Muscle of arm (tissue), 12 donors: ENCODE results near the gene EIF4ENIF1. TPM values are rescaled to one million over a fixed set of nuclear protein-coding genes. Genes with fewer than 3 reads are reported as not detected.
"Not testable (repeated sequence)": the region's sequence is repeated elsewhere in the genome, so short reads cannot be mapped to it uniquely, and the experiment has no call there.

ENCODE experiments used
- DNase-seq: peaks from one replicate; pipeline ENCODE4 v3.0.0-alpha.2; 2013
- polyA plus RNA-seq, 12 donors: library from polyadenylated mRNA; unstranded; fragments of 120-200 nt; gene quantifications; one replicate each; pipeline ENCODE4 v1.2.1, GENCODE V29; 2013; ENCODE audit not compliant: insufficient read length in 12 of 12

The EIF4ENIF1 gene
- polyA plus RNA-seq, 12 donors, result 27.5 to 52.1 (median 30.8) TPM; not detected in 1

DNA sequence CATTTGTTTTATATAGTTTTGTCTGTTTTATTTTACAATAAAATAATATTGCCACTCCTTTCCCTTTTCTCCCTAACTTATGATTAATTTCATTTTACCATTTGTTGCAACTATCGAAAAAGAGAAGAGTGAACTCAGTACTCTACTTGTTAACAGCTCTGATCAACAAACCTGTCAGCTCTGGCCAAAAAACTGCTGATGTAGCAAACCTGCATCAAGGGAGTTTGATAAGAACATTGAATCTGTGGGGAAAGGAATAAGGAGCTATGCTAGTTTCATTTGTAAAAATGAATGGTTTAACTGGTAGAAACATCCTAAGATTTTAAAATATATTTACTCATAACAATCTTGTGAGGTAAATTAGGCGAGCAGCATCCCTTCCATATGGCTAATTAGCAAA, 42.9 kb downstream of the EIF4ENIF1 start:
- no peak for DNase-seq

GRCh38 chr22:31446208-31446607, 43.4 kb downstream of the EIF4ENIF1 start:
- no peak for DNase-seq

DNA sequence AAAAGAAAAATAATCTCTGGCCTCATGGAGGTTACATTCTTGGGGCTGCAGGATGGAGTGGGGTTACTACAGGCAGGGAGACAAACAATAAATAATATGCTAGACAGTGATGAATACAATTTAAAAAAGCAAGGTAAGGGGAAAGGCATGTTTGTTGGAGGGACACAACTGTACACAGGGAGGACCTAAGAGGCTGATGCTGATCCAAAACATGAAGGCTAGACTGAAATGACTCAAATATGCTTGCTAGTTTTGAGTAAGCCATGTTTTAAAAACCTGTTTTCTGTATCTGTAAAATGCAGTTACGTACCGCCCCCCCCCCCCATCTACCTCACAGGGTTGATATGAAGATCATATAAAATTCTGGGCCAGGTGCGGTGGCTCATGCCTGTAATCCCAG, 44.0 kb downstream of the EIF4ENIF1 start:
- no peak for DNase-seq

DNA sequence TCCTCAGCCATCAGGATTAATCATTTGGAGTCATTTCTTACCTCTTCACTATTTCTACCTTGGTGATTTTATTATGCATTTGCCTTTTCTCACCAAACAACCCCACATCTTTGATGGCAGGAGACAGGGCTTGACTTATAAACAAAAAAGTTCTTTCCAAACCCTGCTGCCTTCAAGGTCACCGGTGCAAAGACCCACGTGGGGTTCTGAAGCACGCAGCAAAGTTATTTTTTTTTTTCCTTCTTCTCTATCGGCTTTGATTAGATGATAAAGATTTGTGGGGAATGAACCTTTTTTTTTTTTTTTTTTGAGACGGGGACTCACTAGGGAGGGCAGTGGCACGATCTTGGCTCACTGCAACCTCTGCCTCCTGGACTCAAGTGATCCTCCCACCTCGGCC, 46.1 kb downstream of the EIF4ENIF1 start:
- no peak for DNase-seq

GRCh38 chr22:31442768-31443489, 46.7 kb downstream of the EIF4ENIF1 start:
- DNase-seq, result no peak

GRCh38 chr22:31441652-31442051, 48.0 kb downstream of the EIF4ENIF1 start:
- no peak for DNase-seq

GRCh38 chr22:31440681-31441080, 49.0 kb downstream of the EIF4ENIF1 start:
- DNase-seq, result no peak

DNA sequence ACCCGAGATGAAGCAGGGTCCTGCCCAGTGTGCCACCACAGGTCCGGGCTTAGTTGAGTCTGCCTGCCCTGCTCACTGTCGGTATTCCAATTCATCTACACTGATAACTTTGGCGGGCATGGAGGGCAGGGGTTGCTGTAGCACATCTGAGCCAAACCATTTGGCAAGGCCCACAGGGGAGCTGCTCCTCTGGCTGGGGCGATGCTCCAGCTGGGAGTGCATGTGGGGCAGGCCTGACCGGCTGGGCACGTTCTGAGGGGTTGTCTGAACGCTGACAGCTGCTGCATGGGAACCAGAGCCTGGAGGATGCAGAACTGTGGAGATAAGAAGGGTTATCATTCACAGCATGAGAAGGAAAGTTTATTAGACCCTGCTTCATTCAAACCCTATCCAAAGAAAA, 49.8 kb downstream of the EIF4ENIF1 start:
- DNase-seq, result peak; percentile 5

- no peak for DNase-seq
Measured at GRCh38 chr22:31436132-31436531, 53.5 kb downstream of the EIF4ENIF1 start.

- no peak for DNase-seq
Measured at GRCh38 chr22:31431950-31432349, 57.7 kb downstream of the EIF4ENIF1 start.

- DNase-seq, result no peak
Measured at GRCh38 chr22:31425331-31426050, 64.2 kb downstream of the EIF4ENIF1 start.

DNA sequence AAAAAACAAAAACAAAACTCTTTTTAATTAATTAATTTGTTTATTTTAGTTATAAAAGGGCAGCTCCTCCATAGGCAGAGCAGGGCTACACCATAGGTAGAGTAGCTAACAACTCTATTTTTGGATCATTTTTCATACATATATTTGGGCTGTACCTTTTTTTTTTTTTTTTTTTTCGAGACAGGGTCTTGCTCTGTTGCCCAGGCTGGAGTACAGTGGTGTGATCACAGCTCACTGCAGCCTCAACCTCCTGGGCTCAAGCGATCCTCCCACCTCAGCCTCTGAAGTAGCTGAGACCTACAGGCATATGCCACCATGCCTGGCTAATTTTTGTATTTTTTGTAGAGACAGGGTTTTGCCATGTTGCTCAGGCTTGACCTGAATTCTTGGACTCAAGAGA, 87.3 kb downstream of the EIF4ENIF1 start:
- DNase-seq, result not testable (repeated sequence)

GRCh38 chr22:31400023-31400397, 89.6 kb downstream of the EIF4ENIF1 start:
- DNase-seq, result no peak

DNA sequence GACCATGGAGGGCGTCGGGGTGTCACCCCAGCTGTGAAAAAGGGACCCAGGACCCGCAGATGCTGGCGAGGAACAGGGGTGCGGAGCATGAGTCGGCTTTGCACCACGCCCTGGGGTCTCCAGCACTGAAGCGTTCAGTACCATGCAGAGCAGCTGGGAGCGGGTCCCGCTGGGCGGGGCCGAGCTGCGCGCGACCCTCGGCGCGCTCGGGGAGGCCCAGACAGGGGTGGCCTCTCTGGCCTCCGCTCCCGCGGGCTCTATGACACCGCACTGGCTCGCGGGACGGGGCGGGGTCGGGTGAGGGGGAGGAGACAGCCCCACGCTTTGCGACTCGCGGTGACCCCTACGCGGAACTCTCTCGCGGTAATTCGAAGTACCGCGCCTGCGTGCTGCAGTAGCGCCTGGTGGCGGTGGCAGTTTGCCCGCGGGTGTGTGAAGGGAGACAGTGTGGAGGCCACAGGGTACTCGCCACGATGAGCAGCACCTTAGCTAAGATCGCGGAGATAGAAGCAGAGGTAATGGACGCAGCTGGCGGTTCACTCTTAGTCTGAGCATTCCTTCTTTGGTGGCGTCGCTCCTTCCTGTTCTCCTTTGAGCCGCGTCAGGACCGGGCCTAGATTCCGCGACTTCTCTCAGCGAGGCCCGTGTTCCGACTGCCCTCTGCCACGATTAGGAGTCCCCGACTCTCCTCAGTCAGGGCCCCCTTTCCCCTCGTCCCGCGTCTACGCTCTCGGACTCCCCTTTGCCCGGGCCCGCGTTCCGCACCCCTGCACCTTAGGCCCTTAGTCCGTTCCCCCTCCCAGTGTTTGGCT, 90.2 kb downstream of the EIF4ENIF1 start, which contains the start of gene DRG1:
DRG1 (plus strand) TSS at position 394 of the 812 bp plus-strand sequence; CDS start at position 474, 80 bp downstream.
- DNase-seq, result peak; percentile 98

GRCh38 chr22:31398231-31398630, 91.4 kb downstream of the EIF4ENIF1 start:
- no peak for DNase-seq

DNA sequence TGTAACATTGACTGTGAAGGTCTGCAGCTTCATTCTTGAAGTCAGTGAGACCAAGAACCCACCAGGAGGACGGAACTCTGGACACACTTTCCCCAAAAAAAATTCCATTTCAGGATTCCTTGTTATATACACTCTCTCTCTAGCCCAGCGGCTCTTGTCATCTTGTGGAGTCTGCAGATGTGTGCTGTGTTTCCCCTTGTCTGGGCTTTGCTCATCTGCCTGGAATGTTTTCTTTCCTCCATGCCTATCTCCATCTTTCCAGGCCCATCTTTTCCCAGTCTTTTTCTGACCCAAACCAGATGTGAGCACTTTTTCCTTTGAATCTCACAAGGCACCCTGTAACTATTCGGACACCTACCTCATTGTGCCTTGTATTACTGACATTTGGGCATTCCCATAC, 95.3 kb downstream of the EIF4ENIF1 start:
- DNase-seq, result no peak

DNA sequence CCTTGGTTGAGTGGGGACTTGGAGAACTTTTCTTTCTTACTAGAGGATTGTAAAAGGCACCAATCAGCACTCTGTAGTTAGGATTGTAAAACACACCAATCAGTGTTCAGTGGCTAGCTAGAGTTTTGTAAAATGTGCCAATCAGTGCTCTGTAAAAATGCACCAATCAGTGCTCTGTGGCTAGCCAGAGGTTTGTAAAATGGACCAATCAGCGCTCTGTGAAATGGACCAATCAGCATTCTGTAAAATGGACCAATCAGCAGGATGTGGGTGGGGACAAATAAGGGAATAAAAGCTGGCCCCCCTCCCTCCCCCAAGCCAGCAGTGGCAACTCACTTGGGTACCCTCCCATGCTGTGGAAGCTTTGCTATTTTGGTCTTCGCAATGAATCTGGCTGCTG, 95.7 kb downstream of the EIF4ENIF1 start:
- no peak for DNase-seq

Other genes with a start within 250 kb of the EIF4ENIF1 start
- gene PIK3IP1, start 197.4 kb downstream of the EIF4ENIF1 start, polyA plus RNA-seq, result 1 to 10 TPM in 11 of 12 donors, not detected in 1; 1.9 to 8.7 (median 4.2) TPM
- 10 to 100 TPM in 11 of 12 donors, not detected in 1; 19.9 to 30.4 (median 22.2) TPM for gene PATZ1, start 143.5 kb downstream of the EIF4ENIF1 start, polyA plus RNA-seq
- 10 to 100 TPM in 11 of 12 donors, not detected in 1; 50.9 to 90.6 (median 77.5) TPM for gene DRG1, start 90.2 kb downstream of the EIF4ENIF1 start, polyA plus RNA-seq
- 10 to 100 TPM in 6 of 12 donors, 1 to 10 TPM in 5, not detected in 1; 5.8 to 28.7 (median 10.8) TPM for gene SFI1, start 6.7 kb upstream of the EIF4ENIF1 start, polyA plus RNA-seq
- gene PISD, start 172.4 kb upstream of the EIF4ENIF1 start, polyA plus RNA-seq, result 10 to 100 TPM in 11 of 12 donors, not detected in 1; 14.6 to 42.0 (median 18.3) TPM